HG03460 (cell line): ENCODE data around the gene STMP1.
"Not testable (repeated sequence)": the region's sequence is repeated elsewhere in the genome, so short reads cannot be mapped to it uniquely, and the experiment has no call there.

ENCODE experiments used
- ATAC-seq: cut with Tn5 transposase; IDR thresholded peaks from one replicate; pipeline ENCODE4 v1.9.1; 2021; ENCODE audit not compliant: unreplicated experiment

Gene STMP1

DNA sequence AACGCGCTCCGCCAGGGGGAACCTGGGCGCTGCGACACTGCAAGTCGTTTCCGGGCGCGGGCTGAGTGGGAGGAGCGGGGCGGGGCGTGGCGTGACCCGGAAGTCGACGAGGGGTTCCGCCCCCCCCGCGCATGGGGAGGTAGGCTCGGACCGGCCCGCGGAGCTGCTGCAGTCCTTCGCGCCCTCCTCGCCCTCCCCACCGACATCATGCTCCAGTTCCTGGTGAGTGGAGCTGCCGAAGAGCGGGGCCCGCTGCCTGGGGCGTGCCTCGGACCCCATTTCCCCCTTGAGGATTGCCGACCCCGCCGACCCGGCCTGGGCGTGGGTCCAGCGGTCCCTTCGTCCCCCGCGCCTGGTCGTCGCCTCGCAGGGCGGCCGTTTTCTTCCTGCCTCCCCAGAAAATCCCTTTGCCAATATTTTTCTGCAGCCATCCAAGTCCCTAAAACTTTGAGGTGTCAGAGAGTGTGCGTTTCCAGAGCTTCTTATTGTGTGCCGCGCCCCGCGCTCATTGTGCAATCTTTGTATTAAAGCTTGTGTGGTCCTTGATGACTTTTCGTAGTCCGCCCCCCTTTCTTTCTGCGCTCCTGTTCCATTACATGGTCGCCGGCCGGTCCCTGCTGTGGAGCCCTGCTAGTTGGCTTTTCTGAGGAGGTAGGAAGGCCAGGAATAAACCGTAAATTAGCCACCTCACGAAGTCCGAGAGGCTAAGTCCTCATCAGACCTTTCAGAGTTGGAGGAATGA lies at the start of gene STMP1:
STMP1 (plus strand) TSS at position 142 of the 742 bp plus-strand sequence.
- peak; percentile 95 for ATAC-seq

DNA sequence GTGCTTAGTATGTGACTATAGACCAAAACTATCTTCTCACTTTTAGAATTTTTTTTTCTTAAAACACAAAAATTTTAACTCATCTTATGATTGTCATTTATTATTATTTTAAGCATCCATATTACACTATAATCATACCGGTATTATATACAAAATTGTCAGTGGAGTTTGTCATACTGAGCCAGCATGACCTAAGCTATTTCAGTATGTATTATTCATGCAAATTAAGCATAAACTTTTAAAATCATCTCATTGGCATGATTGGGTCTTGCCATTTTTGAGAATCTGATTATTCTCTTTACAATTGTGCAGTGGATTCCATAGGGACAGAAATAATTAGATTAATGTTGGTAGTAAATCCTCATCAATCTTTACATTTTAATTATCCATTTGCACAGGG lies 46.2 kb upstream of the STMP1 start:
- ATAC-seq = no peak

DNA sequence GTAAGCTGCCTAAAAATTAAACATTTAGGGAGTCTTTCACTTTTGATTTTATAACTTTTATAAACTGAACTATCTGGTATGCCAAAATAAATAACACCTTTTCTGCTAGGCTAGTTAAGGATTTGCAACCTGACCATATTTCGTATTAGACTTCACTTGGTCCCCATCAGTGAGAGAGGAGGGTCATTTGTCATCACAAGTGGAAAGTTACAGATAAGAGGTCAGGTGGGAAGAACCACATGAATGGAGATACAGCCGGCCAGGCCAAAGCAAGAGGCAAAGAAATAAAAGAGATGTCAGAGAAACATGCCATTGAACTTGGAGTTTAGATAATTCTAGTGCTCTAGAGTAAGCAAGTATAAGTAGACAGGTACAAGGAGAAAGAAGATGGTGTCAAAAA lies 44.5 kb upstream of the STMP1 start:
- no peak for ATAC-seq

DNA sequence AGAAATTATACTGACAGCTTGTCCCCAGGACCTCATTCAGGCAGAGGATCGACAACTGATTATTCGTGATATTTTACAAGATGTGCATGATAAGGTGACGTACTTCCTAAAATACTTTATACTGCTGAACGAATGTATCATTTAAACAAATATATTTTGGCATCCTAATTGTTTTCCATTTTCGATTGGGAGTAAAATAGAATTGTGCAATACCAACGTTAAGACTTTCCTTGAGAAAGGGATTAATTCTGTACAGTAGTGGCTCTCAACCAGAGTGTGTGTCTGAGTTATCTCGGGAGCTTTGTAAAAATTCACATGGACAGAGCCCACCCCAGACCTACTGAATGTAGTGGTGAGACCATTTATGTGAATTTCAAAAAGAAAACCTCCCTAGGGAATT lies 43.8 kb upstream of the STMP1 start:
- ATAC-seq = no peak

DNA sequence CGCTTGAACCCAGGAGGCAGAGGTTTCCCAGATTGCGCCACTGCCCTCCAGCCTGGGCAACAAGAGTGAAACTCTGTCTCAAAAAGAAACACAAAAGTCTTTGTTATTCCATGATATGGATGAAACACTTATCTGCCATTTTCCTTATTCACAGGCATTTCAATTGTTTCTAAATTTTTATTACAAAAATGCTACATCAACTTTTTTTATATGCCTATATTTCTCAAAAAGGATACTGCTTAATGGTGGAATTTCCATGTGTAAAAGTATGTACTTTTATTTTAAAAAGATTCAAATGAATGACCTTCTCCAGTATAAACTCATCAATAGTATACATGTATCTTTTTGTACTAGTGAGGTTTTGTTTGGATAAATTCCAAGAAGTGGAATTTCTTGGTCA lies 41.9 kb upstream of the STMP1 start:
- ATAC-seq = no peak

DNA sequence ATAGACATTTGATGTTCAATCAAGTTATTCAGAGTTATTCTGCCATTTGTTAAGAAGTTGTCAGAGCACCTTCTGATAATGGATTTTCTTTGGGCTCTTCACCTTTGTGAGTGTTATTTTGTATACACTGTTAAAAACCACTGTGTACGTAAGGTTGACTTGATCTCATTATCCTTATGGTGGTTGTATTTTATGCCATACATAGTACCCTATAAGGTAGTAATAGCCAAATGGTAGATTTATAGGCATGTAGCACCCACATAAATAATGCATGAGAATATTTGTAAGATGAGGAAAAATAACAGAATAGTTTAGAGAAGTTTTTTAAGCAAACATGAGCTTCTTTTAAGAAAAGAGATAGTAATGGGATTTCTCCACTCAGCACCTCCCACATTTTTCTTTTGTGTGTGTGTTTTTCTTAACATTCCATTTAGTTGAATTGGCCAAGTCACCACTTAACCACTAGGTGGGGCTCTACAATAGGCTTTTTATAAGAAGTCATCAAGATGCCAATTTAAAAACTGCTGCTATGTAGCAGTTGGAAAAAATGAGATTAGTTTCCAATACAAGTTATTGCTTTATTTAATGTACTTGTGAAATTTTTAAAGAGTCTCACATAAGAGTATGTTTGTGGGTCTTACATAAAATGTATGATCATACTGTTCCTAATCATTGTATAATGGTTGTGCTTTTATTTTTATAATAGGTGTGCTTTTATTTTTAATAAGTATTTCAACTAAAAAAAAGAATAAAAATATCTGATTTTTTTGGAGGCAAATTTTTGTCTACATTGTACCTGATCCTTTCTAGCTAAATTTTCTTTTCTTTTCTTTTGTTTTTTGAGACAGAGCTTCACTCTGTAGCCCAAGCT lies 41.1 kb upstream of the STMP1 start:
- ATAC-seq = no peak

DNA sequence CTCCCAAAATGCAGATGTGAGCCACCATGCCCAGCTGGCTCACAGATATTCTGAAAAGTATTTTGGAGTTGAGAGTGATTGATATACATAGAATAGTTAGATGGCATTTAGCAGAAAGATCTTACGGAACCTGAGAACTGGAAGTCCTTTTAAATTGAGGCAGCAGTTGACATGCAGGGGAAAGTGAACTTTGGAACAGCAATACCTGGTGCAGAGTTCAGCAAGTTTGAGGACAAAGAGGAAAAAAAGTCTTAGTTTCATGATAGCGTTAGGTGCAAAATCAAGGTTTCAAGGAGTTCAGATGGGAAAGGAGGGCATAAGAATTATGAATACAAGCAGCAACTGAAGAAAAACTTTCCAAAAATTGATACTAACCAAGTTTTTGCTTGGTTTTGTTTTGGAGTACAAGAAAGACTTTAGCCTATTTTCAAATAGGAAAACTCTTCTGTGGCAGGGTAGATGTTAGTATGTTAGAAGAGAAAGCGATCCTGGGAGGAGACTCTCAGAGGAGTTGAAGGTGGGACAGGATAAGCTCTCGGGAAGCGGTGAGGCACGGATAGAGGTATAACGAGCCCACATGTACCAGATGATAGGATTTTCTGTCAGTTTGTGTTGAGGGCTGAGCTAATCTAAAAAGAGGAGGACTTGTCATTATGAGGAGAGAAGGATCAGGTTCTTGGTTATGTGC lies 28.0 kb upstream of the STMP1 start:
- no peak for ATAC-seq

DNA sequence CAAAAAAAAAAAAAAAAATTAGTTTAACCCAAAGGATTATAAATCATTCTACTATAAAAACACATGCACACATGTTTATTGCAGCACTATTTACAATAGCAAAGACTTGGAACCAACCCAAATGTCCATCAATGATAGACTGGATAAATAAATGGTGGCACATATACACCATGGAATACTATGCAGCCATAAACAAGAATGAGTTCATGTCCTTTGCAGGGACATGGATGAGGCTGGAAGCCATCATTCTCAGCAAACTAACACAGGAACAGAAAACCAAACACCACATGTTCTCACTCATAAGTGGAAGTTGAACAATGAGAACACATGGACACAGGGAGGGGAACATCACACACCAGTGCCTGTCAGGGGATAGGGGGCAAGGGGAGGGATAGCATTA lies 22.6 kb upstream of the STMP1 start:
- not testable (repeated sequence) for ATAC-seq

DNA sequence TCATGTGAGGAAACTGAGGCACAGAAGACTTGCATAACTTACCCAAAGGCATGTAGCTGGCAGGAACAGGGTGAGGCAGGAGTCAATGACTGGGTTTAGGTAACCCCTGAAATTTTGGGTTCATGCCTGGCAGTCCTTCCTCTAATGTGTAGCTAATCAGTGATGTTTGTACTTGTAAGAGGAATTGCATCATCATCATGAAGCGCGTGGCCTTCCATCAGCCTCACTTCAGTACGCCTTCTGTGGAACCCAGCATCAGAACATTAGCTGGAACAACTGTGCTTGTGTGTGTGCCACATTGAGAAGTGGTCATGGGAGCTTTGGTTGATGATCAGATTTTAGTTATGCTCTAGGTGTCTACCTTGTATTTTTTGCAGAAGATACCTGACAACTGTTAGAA lies 18.2 kb upstream of the STMP1 start:
- no peak for ATAC-seq

DNA sequence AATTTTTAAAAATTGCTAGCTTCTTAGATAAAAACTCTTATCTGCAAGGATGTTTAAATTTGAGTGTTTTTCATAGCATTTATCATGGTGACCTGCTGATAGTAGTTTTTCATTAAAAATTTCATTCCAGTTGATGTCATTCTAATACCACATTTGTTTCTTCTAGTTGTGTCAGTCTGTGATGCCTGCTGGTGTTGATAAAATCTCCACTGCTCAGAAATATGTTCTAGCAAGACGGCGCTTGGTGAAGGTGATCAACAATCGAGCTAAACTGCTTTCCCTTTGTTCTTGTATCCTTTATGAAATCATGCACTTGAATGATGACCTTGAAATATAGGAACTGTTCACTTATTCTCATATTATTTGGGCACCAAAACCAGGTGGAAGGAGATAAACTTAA lies 17.6 kb upstream of the STMP1 start:
- no peak for ATAC-seq

DNA sequence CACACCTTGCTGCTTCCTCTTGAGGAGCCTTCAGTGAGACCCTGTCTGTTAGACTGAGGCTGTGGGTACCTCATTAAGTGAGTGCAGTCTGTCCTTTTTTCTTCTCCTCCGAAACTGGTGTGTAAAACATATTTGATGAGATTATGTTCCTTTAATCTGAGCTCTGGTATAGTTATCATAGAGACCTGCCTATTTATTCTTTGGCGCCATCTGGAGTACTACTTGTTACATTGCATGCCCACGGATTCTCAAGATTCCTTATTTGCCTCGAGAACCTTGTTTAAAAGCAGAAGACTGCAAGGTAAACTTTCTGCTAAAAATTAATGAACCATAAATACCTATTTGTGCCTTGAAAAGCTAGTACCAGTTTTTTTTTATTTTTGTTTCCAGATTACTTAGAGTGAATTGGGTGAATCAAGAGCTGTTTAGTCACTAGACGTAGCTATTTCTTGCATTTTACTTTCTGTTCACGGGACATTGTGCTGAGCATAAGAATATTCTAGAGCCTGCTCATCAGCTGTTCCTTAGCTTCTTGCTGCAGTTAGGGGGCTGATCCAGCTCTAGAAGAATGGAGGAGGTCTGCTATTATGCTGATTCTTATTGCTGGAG lies 16.9 kb upstream of the STMP1 start:
- no peak for ATAC-seq

DNA sequence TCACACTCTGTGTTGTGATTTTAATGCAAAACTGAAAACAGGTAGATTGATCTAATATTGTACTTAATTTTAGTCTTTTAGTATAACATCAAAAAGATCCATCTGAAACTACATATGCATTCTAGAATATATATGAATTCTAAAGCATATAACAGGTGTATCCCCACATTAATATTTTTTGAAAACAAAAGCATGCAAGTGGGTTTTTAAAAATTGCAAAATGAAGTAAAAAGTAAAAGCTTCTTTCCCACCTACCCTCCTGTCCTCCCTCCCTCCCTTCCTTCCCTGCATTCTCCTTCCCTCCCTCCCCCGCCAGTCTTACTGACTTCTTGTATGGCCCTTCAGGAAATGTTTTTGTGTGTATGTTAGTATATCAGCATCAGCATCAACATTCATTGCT lies 14.6 kb upstream of the STMP1 start:
- no peak for ATAC-seq

DNA sequence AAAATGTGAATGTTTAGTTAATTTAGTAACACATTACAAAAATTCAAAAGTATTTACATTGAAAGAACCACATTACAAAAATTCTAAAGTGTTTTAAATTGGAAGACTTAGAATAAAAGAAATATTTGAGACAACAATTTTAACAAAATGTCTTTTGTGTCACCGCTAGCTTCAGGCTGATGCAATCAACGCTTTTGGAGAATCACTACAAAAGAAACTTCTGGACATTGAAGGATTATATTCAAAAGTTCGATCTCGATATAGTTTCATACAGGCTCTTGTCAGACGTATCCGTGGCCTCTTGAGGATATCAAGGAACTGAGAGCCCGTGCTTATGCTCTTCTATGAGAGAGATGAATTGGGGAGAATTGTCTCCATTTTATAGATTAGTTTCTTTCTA lies 14.1 kb upstream of the STMP1 start:
- ATAC-seq = no peak

DNA sequence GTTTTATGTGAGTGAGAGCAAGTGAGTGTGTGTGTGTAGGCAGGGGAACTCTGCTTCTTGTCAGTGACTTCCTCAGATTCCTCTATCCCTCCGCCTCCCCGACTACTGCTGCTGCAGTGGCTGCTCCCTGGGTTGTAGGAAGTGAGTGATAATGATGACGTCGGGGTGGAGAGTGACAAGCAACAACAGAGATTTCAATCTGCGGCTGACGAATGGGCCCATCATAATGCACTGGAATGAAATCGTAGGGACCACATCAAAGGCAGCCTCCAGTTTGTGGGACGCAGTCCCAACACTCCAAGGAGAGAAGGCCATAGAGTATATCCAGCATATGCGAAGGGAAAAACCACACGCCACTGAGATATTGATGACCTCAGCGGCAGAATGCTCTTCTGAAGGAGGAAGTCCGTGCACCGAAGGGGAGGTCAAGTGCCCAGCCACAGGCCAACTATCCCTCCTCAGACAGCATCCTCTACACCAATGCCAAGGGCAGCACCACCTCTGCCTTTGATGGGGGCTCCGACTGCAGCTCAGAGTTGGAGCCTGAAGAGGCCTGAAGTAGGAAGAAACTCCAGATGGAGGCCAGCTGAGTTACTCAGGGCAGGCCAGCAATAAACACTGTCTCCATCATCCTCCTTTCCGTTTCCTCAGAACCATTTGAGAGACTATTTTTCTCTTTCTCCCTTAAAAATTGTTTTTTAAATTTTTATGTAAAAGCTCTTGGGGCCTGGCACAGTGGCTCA lies 11.3 kb upstream of the STMP1 start:
- ATAC-seq = no peak

DNA sequence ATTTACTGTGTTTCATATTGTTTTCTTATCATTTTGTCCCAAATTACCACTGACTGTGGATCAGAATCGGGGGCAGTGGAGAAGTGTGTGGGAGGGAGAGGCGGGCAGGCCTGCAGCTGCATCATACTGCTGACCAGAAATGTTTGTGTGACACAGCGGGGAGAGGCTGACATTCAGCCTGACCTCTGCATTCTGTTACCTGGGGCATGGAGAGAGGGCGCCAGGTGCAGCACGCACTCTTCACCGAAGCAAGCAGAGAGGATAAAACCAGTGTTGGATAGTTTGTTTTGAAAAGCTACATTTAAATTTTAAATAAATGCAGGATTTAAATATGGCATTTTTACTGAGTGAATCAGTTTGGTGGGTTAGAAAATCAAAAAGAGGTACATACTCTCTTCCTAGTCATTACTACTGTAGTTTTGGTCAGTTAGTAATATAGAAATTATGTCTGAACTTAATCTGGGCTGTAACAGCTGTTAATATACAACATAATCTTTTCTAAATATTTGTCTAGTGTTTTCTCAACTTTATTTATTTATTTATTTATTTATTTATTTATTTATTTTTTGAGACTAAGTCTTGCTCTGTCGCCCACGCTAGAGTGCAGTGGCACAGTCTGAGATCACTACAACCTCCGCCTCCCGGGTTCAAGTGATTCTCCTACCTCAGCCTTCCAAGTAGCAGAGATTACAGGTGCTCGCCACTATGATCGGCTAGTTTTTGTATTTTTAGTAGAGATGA lies 8.8 kb upstream of the STMP1 start:
- ATAC-seq = no peak

DNA sequence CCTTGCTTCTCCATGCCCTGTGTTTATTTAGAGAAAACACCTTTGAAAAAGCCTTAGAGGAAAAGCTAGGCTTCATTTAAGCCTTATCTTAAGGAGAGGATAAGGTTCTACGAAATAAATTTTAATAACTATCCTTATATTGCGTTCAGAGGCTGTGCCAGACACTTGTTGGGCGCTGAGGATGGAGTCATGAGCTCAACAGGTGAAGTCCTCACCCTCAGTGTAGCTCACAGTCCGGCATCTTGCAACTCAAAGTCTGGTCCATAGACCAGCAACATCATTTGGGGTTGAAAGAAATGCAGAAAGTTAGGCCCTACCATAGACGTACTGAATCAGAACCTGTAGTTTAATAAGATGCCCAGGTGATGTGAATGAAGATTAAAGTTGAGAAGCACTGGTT lies 3.8 kb upstream of the STMP1 start:
- ATAC-seq = no peak

DNA sequence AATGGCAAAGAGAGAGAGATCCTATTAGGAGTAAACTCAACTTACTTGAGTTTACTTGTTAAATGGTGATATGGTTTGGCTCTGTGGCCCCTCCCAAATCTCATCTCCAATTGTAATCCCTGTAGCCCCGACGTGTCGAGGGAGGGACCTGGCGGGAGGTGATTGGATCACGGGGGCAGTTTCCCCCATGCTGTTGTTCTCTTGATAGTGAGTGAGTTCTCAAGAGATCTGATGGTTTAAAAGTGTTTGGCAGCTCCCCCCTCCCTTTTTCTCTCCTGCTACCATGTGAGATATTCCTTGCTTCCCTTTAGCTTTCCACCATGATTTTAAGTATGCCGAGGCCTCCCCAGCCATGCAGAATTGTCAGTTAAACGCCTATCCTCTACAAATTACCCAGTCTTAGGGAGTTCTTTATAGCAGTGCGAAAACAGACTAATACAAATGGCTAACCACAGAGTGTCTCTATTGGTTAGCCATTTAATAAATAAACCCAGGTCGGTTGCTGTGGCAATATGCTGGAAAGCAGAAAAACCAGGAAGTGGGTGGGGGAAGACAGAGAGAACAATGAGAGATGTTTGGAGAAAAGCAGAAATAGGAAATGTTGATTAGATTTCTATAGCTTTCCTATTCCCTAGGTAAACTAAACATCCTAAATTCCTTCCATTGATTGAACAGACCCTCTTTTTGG lies 3.0 kb upstream of the STMP1 start:
- no peak for ATAC-seq

DNA sequence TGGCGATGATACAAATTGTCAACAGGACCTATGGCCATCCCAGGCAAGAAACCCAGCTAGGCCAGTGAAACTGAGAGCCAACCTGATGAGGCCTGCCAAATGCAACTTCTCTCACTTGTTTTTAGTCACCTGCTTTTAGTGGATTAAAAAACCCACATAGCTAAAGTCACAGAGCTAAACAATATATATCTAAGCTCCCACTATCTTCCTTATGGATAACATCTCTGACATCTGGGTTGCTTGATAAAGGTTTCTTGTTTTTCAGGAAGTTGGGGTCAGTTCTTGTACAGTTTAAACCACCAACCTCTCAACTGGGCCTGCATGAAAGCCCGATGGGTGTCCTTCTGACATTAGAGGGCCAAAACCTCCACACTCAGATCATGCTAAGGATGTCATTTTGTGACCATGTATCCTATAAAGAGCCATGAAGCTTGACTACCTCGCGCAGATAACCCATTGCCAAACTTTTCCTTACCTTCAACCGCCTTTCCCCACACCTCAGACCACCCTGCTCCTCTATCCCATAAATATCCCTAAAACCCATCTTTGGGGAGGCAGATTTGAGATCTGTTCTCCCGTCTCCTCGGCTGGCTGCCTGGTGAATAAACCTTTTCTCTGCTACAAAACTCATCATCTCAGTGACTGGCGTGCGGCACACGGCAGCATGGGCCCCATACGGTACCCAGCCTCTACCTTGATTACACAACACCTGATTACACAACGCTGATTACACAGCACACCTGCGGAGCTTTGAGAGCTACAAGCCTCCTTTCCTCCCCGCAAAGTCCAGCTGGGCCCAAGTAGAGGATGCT lies 797 bp upstream of the STMP1 start:
- ATAC-seq = peak; percentile 3

DNA sequence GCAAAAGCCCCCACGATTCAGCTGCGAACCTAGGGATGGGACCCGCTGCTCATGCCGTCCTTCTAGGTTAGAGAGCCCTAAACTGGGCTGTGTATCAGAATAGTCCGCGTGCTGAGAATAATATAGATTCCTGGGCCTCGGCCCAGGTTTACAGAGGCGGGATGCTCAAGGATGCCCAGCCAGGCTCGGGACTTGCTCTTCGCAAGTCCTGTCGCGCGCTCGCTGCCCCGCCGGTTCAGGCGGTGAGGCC lies 266 bp upstream of the STMP1 start:
- ATAC-seq = no peak
